ENCODE results near the gene PHF12.

Gene PHF12

GRCh38 chr17:28875848-28876550 lies 75.3 kb downstream of the PHF12 start:
- no peak overlapping the region for H3K9ac ChIP-seq (ENCODE audit: low read length)
- H3K4me1 ChIP-seq (ENCODE audit: control insufficient read depth, insufficient read depth, low read length): no peaks in the 10 kb centered on the region
- peaks cover 29% of the 10 kb centered on the region for H3K36me3 ChIP-seq (ENCODE audit: control insufficient read depth, insufficient read depth, low read length, severe bottlenecking)
- no peaks in the 10 kb centered on the region for H3K9me3 ChIP-seq (ENCODE audit: control insufficient read depth, low read length)
- no peak for DNase-seq (ENCODE audit: low read depth)
- H3K27me3 ChIP-seq (replicated peaks; ENCODE audit: control insufficient read depth, insufficient read depth, low read length): no peaks in the 10 kb centered on the region
- no peak overlapping the region for H3K4me3 ChIP-seq (ENCODE audit: low read length)

- no peaks in the 10 kb centered on the region for H3K27me3 ChIP-seq (replicated peaks; ENCODE audit: control insufficient read depth, insufficient read depth, low read length)
- no peaks in the 10 kb centered on the region for H3K4me1 ChIP-seq (ENCODE audit: control insufficient read depth, insufficient read depth, low read length)
- H3K36me3 ChIP-seq (ENCODE audit: control insufficient read depth, insufficient read depth, low read length, severe bottlenecking): peaks cover 17% of the 10 kb centered on the region
- no peak overlapping the region for H3K4me3 ChIP-seq (ENCODE audit: low read length)
- H3K9me3 ChIP-seq (ENCODE audit: control insufficient read depth, low read length): no peaks in the 10 kb centered on the region
- H3K9ac ChIP-seq (ENCODE audit: low read length): no peak overlapping the region
- DNase-seq (ENCODE audit: low read depth): no peak
These were observed 76.6 kb downstream of the PHF12 start for GRCh38 chr17:28874750-28875149.

DNA sequence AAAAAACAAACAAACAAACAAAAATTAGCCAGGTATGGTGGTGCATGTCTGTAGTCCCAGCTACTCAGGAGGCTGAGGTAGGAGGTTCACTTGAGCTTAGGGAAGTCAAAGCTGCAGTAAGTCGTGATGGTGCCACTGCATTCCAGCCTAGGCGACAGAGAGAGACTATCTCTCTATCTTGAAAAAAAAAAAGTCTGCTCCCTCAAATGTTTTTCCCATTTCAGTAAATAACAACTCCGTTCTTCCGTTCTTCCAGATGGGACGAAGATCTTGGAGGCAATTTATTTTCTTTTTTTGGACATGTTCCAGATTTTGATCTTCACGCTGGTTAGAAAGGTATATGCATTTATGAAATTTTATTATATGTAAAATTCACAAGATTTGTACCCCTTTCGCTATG lies 77.5 kb downstream of the PHF12 start:
- Histone ChIP-seq H3K27me3 (replicated peaks; ENCODE audit: control insufficient read depth, insufficient read depth, low read length) (no peaks in the 10 kb centered on the region), H3K4me1 (ENCODE audit: control insufficient read depth, insufficient read depth, low read length) (no peaks in the 10 kb centered on the region), H3K9me3 (ENCODE audit: control insufficient read depth, low read length) (no peaks in the 10 kb centered on the region), H3K9ac (ENCODE audit: low read length) (no peak overlapping the region), H3K36me3 (ENCODE audit: control insufficient read depth, insufficient read depth, low read length, severe bottlenecking) (peaks cover 8% of the 10 kb centered on the region), H3K4me3 (ENCODE audit: low read length) (no peak overlapping the region)
- DNase-seq (ENCODE audit: low read depth): no peak

- Histone ChIP-seq H3K36me3 (ENCODE audit: control insufficient read depth, insufficient read depth, low read length, severe bottlenecking) (no peaks in the 10 kb centered on the region), H3K4me3 (ENCODE audit: low read length) (no peak overlapping the region), H3K4me1 (ENCODE audit: control insufficient read depth, insufficient read depth, low read length) (no peaks in the 10 kb centered on the region), H3K9me3 (ENCODE audit: control insufficient read depth, low read length) (no peaks in the 10 kb centered on the region), H3K27me3 (replicated peaks; ENCODE audit: control insufficient read depth, insufficient read depth, low read length) (no peaks in the 10 kb centered on the region), H3K9ac (ENCODE audit: low read length) (no peak overlapping the region)
- DNase-seq (ENCODE audit: low read depth): no peak
These were observed 80.2 kb downstream of the PHF12 start for GRCh38 chr17:28871056-28871579.

GRCh38 chr17:28867276-28867675 lies 84.0 kb downstream of the PHF12 start:
- no peaks in the 10 kb centered on the region for H3K9me3 ChIP-seq (ENCODE audit: control insufficient read depth, low read length)
- no peaks in the 10 kb centered on the region for H3K4me1 ChIP-seq (ENCODE audit: control insufficient read depth, insufficient read depth, low read length)
- H3K36me3 ChIP-seq (ENCODE audit: control insufficient read depth, insufficient read depth, low read length, severe bottlenecking): no peaks in the 10 kb centered on the region
- no peak overlapping the region for H3K9ac ChIP-seq (ENCODE audit: low read length)
- no peak for DNase-seq (ENCODE audit: low read depth)
- H3K27me3 ChIP-seq (replicated peaks; ENCODE audit: control insufficient read depth, insufficient read depth, low read length): no peaks in the 10 kb centered on the region
- no peak overlapping the region for H3K4me3 ChIP-seq (ENCODE audit: low read length)

DNA sequence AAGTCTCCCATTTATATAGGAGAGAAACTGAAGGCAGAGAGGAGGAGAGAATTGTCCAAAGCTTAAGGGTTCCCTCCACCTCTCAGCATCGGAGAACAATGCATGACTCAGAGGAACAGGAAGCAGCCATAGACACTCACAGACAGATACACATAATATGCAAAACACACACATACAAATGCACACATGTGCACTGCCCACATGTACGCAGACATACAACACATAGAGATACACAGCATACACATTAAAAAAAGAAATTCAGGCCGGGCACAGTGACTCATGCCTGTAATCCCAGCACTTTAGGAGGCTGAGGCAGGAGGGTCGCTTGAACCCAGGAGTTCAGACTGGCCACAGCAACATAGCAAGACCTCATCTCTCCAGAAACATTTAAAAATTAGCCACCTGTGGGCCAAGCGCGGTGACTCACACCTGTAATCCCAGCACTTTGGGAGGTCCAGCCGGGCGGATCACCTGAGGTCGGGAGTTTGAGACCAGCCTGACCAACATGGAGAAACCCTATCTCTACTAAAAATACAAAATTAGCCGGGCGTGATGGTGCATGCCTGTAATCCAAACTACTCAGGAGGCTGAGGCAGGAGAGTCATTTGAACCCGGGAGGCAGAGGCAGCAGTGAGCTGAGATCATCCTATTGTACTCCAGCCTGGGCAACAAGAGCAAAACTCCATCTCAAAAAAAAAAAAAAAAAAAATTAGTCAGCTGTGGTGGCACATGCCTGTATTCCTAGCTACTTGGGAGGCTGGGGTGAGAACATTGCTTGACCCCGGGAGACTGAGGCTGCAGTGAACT lies 85.2 kb downstream of the PHF12 start:
- Histone ChIP-seq H3K27me3 (replicated peaks; ENCODE audit: control insufficient read depth, insufficient read depth, low read length) (no peaks in the 10 kb centered on the region), H3K4me3 (ENCODE audit: low read length) (no peak overlapping the region), H3K36me3 (ENCODE audit: control insufficient read depth, insufficient read depth, low read length, severe bottlenecking) (no peaks in the 10 kb centered on the region), H3K9me3 (ENCODE audit: control insufficient read depth, low read length) (no peaks in the 10 kb centered on the region), H3K4me1 (ENCODE audit: control insufficient read depth, insufficient read depth, low read length) (no peaks in the 10 kb centered on the region), H3K9ac (ENCODE audit: low read length) (no peak overlapping the region)
- DNase-seq (ENCODE audit: low read depth): no peak

DNA sequence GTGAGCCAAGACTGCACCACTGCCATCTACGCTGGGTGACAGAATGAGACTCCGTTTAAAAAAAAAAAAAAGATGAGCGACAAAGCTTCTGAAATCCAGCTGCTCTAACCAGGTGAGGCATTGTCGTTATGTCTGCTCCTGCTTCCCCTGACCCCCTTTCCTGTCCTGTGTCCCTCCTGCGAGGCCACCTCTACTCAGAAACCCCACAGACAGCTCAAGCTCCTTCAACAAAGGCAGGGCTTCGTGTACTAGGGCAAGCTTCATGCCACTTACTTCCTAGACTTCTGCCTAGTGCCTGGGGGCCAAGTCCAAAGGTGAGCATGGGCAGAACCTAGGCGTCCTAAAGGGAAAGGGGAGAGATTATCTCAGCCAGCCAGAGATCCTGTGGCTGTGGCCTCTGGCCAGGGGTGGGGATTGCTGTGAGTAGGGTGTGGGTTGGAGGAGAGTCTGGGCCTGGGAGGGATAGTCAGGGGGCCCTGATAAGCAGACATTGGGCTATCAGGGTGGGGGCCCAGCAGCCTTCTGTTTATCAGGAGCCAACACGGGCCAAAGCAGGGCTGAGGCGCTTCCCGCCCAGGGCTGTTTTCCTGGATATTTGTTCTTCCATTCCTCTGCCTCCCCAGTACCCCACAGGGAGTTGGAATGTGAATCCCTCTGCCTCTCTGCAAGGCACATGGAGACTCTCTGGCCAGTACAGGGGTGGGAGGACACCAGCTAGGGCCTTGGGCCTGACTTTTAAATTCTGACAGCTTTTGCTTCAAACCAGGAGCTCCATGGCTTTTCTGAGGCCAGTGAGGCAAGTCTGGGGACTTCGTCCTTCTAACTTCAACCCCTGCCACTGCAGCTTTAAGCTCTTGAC lies 86.1 kb downstream of the PHF12 start:
- Histone ChIP-seq H3K4me3 (ENCODE audit: low read length) (no peak overlapping the region), H3K4me1 (ENCODE audit: control insufficient read depth, insufficient read depth, low read length) (no peaks in the 10 kb centered on the region), H3K9ac (ENCODE audit: low read length) (no peak overlapping the region), H3K27me3 (replicated peaks; ENCODE audit: control insufficient read depth, insufficient read depth, low read length) (no peaks in the 10 kb centered on the region), H3K9me3 (ENCODE audit: control insufficient read depth, low read length) (no peaks in the 10 kb centered on the region), H3K36me3 (ENCODE audit: control insufficient read depth, insufficient read depth, low read length, severe bottlenecking) (peaks cover 6% of the 10 kb centered on the region)
- DNase-seq (ENCODE audit: low read depth): no peak

GRCh38 chr17:28863953-28864352 lies 87.4 kb downstream of the PHF12 start:
- no peaks in the 10 kb centered on the region for H3K27me3 ChIP-seq (replicated peaks; ENCODE audit: control insufficient read depth, insufficient read depth, low read length)
- H3K4me1 ChIP-seq (ENCODE audit: control insufficient read depth, insufficient read depth, low read length): no peaks in the 10 kb centered on the region
- no peaks in the 10 kb centered on the region for H3K9me3 ChIP-seq (ENCODE audit: control insufficient read depth, low read length)
- DNase-seq (ENCODE audit: low read depth): no peak
- H3K4me3 ChIP-seq (ENCODE audit: low read length): no peak overlapping the region
- H3K36me3 ChIP-seq (ENCODE audit: control insufficient read depth, insufficient read depth, low read length, severe bottlenecking): peaks cover 11% of the 10 kb centered on the region
- no peak overlapping the region for H3K9ac ChIP-seq (ENCODE audit: low read length)

GRCh38 chr17:28862561-28862960 lies 88.8 kb downstream of the PHF12 start:
- Histone ChIP-seq H3K36me3 (ENCODE audit: control insufficient read depth, insufficient read depth, low read length, severe bottlenecking) (peaks cover 25% of the 10 kb centered on the region), H3K4me3 (ENCODE audit: low read length) (no peak overlapping the region), H3K9ac (ENCODE audit: low read length) (no peak overlapping the region), H3K27me3 (replicated peaks; ENCODE audit: control insufficient read depth, insufficient read depth, low read length) (no peaks in the 10 kb centered on the region), H3K9me3 (ENCODE audit: control insufficient read depth, low read length) (no peaks in the 10 kb centered on the region), H3K4me1 (ENCODE audit: control insufficient read depth, insufficient read depth, low read length) (no peaks in the 10 kb centered on the region)
- DNase-seq (ENCODE audit: low read depth): no peak

DNA sequence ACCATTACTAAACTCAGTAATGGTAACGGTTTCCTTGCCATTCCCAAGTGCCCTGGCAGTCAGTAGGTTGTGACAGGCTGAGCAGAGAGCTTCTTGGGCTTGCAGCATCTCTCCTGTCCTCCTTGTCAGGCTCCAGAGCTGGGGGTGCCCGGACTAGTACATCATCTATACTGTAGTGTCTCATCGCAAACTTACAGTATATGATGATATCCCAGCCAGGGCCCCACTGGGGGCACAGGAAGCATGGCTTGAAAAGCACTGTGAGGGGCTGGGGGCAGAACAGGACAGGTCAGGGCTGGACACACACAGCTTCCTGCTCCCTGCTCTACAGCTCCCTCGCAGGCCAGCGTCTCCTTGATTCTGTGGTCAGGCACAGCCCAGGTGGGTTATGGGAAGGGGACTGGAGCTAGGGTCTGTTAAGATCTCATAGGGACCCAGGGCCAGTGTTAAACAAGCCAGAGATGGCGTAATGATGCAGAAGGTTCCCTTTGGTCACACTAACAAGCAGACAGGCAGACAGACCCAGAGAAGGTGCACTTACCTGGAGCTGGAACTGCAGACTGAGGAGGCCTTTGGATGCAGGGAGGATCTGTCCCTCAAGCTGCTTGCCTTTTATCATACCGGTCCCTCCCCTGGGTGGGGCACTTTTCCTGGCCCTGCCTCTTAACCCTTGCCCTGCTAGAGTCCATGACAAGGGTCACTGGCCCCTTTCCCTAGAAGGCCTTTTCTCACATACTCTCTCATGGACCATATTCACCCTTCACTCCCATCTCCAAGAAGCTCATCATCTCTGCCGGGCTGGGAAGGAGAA lies 89.7 kb downstream of the PHF12 start:
- Histone ChIP-seq H3K27me3 (replicated peaks; ENCODE audit: control insufficient read depth, insufficient read depth, low read length) (no peaks in the 10 kb centered on the region), H3K9me3 (ENCODE audit: control insufficient read depth, low read length) (no peaks in the 10 kb centered on the region), H3K36me3 (ENCODE audit: control insufficient read depth, insufficient read depth, low read length, severe bottlenecking) (peaks cover 25% of the 10 kb centered on the region), H3K4me3 (ENCODE audit: low read length) (no peak overlapping the region), H3K9ac (ENCODE audit: low read length) (no peak overlapping the region), H3K4me1 (ENCODE audit: control insufficient read depth, insufficient read depth, low read length) (no peaks in the 10 kb centered on the region)
- no peak for DNase-seq (ENCODE audit: low read depth)
